NAMALWA (cell line): ENCODE results near the gene SPRY4.
"Not testable (repeated sequence)": the region's sequence is repeated elsewhere in the genome, so short reads cannot be mapped to it uniquely, and the experiment has no call there.

Experiments used
- DNase-seq: peaks from one replicate; pipeline ENCODE4 v3.0.0-alpha.2; 2015; ENCODE audit warnings: low spot score

Gene SPRY4

GRCh38 chr5:142334538-142334937 lies 9.7 kb upstream of the SPRY4 start:
- no peak for DNase-seq

DNA sequence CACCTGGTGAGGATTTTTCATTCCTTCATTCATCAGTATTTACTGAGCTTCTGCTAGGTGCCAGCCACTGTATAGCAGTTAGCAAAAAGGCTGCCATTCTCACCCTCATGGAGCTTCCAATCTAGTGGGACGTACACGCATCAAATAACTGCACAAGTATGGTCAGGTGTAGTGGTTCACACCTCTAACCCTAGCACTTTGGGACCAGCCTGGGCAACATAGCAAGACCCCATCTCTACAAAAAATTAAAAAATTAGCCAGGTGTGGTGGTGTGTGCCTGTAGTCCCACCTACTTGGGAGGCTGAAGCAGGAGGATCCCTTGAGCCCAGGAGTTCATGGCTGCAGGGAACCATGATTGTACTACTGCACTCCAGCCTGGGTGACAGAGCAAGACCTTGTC lies 8.9 kb upstream of the SPRY4 start:
- DNase-seq: not testable (repeated sequence)

GRCh38 chr5:142330444-142330843 lies 5.6 kb upstream of the SPRY4 start:
- no peak for DNase-seq

DNA sequence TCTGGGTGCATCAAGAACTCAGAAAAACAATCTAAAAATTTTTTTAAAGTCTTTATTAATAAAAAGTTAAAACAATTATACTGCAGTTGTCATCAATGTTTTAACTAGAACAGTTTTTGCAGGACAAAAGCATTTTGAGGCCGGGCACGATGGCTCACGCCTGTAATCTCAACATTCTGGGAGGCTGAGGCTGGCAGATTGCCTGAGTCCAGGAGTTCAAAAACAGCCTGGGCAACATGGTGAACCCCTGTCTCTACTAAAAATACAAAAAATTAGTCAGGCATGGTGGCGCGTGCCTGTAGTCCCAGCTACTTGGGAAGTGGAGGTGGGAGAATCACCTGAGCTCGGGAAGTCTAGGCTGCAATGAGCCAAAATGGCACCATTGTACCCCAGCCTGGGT lies 5.2 kb upstream of the SPRY4 start:
- DNase-seq: no peak

DNA sequence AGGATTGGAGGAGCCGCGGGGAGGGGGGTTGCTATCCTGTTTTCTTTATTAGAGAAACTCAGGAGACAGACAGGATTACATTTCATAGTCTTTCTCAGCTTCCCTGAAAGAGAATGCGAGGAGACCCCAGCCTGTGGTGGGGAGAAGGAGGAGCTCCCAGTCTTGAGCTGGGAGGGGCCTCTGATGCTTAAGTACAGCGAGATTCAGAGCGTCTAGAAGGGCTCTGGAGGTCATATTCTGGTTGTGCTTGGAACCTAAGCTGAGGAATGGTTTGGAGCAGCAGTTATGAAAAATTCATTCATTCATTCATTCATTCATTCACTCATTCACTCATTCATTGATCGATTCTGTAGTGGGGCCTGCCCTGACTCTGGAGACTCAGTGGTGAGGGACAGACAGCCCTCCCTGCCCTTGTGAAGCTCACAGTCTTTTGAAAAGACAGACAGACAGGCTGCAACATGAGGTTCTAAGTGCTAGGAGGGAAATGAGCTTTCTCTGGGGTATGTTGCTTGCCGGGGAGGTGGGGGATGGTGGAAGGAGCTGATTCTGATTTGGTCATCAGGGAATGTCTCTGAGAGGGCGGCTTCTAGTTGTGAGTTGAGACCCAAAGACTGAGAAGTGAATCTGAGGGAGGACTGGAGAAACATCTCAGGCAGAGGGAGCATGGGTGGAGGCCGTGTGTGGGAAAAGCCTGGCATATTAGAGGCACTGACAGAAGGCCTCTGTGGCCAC lies 2.5 kb upstream of the SPRY4 start:
- DNase-seq: no peak

DNA sequence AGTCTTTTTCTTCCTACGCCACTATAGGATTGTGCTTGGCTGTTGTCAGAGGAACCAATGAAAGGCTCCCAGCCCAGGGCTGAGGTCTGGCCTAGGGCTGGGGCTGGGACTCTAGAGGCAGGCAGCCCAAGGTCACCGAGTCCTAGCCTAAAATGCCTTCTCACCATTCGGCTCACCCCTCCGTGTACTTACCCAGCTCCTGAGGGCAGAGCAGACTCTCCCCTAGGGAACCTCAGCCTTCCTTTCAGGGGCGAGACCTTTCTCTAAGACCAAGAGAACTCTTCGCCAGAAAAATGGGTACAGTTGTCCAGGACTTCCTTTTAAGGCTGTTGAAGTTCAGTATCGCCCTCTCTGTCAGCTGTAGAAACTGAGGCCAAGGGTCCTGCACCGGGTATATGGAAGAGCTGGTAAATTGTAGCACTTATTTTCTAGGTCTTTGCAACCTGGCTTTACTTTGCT lies 1.7 kb upstream of the SPRY4 start:
- no peak for DNase-seq

DNA sequence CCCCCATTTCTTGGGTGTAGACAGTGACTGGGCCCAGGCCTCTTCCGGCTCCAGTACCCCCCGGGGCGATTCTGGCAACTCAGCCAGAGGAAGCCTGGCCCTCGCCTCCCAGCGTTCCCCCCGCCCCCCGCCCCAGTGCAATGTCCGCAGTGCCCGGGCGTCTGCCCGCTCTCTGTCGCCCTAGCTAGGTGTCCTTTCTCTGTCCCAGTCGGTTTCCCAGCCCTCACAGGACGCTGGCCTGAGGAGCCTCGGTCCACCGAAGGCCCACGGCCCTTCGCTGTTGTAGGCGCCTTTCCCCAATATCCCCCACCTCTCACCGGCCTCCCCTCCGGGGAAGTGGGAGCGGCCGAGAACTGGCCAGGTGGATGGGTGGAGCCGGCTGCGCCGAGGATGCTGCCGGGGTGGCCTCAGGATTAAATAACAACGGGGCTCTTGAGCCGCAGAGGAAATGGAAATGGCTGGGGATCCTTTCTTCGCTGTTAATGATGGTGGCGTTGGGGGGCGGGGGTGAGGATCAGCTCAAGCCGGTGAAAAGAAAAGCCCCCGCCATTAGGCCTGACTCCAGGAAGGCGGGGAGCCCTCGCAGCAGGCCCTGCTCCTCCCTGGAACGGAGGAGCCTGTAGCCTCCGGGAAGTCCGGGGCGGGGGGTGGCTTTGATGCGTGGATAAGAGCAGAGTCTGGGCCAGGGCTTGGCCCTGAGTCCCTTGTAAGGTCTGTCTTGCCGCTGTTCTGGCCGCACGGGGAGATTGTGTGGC lies 1.1 kb upstream of the SPRY4 start:
- DNase-seq: no peak

DNA sequence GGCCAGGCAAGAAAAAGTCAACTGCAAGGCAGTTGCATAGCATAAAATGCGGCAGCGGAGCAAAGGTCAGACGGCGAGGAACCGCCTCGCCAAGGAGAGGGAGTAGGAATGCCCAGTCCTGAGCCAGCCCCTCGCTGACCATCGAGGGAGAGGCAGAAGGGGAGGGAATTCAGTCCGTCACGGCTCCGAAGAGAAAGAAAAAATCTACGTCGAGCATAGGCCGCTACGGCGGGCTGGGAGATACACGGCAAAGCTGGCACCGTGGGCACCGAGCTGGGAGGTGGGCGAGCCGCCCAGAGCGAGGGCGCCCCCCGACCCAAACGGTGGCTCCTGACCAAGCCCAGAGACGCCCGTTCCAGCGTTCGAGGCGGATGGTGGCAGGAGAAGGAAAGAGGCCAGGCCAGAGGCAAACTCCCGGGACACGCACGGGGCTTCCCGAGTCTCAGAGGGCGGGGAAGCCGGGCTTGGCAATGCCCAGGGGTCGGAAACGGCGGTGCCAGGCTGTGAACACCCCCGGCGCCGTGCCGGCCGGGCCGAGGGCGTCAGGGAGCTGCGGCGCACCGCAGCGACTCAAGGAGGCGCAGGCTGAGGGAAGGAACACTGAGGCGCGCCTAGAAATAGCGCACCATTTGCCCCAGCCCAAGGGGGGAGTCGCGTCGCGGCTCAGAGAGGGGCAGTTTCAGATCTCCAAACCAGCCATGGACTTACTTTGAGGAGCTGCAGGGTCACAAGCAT lies 518 bp downstream of the SPRY4 start:
- no peak for DNase-seq

DNA sequence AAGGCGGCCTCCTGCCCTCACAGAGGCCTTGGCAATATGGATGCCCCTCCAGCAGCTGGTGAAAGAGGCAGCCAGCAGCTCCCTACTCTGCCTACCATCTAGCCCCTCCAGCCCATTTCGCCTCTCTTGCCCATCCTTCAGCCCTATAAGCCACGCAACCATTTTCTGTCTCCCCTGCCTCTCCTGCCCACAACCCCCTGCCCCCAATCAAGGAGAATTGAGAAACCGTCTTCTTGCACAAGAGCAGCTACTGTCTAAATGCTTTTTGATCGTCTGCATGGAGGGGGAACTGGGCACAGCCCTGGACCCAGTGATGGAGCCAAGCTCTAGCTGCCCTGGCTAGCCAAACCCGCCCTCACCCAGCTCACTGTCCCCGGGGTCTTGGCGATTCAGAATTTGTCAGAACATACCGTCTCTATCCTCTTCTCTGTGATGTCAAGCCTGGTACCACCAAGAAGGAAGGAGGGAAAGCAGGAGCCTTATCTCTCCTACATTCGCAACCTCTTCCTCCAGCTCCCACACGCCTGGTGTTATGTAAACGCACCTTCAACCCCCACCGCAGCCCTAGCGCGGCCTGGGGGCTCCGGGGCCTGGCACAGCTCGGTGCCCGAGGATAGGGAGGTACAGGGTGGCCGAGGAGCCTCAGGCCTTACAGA lies 1.2 kb downstream of the SPRY4 start:
- DNase-seq: no peak

GRCh38 chr5:142322747-142323479 lies 1.9 kb downstream of the SPRY4 start:
- no peak for DNase-seq

DNA sequence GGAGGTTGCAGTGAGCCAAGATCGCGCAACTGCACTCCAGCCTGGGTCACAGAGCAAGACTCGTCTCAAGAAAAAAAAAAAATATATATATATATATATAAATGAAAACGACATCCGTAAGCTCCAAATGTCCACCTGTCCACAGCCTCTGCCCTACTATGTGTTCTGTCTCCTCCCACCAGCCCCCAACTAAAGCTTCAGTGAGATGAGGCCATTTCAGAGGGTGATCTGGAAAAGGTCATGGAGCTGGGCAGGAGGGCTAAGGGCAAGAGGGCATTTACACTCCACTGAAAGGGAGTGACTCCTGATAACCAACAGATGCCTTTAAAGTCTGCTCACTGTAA lies 2.4 kb downstream of the SPRY4 start:
- no peak for DNase-seq

DNA sequence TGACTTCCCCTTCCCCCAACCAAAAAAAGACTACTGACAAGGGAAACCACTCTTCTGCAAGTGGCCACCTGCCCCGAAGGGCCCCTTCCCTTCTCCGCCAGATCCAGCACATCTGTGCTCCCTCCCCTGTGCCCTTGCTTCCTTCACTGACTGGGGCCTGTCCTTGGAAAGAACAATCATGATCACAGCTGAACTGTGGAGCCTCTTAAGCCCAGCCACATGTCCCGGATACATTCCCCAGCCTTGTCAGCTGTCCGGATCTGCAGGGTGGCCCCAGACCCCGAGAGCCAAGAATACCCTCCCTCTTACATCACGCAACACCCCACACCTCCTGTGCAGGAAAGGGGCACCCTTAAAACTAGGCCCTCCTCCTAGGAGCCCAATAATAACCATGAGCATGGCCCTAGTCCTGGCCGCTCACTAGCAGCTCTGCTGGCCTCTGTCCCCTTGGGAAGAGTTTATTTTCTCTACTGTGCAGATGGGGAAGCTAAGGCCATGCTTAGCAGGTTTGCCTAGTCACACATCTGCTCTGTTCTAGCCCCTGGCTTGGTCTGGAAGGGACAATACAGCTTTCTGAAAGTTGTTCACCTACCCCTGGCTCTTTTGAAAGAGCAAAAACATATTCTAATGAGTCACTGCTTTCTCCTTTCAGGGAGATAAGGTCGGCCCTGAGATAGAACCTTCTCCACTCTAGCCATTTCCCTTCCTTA lies 3.8 kb downstream of the SPRY4 start:
- DNase-seq: no peak

DNA sequence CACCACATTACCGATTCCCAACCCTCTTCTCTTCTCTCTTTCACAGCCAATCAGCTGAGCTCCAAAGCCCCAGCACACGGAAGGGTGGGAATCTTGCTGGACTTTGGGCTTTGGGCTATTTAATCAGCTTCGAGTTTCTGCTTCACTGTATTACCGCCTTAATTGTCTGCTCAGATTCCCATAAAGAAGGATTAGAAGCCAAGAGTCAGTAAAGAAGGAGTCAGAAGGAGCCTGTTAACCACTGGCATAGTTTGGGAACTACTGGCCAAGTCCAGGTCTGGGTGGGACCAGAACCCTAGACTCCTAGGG lies 4.4 kb downstream of the SPRY4 start:
- no peak for DNase-seq

DNA sequence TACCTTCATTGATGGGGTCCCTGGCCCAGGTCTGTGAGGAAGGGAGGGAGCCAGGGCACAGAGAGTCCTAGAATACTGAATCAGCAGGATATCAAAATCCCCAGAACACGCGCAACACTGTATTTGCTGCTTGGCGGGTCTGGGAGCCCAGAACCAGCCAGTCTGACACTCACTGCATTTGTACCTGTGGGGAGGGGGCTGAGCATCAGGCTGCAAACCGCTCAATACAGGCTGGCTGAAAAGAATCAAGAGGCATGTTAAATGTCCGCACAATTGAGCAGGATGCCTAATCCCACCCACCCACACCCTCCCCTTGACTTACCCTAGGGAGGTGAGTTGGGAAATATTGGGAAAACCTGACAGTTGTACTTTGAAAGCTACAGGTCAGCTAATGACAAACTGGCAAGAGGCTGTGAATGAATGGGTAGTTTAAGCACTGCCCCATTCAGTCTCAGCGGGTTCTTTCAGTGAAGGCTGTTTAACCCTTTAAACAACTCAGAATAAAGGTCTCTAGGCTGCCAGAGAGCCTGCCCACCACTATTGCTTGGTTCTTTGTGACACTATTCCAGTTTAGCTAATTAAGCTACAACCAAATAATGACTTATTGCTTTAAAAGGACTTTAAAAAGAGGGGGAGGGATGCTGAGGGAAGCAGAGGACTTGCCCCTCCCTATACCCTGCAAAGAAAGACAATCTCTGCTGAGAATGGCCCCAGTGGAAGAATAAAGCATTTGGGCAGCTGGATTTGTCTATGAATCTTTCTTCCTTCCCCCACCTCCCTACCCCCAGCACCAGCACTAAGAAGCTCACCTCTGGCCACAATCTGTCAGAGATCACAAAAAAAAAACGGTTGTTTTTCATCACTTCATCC lies 5.0 kb downstream of the SPRY4 start:
- DNase-seq: no peak

GRCh38 chr5:142319105-142319504 lies 5.7 kb downstream of the SPRY4 start:
- no peak for DNase-seq

DNA sequence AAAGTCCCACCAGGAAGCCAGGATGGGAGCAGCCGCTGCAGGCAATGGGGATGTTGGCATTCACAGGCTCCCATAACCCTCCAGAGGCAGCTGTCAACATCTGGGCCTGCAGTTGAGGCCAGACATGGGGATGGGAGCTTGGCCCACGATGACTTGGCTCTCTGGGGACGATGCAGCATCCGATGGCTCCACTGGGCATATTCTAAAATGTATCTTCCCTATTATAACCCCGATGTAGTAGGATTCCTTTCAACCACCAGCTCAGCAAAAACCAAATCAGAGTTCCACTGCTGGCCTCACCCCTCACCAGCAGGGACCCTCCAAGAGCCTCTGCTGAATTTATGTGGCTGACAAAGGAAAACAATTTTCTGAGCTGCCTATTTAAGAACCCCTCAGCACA lies 7.1 kb downstream of the SPRY4 start:
- DNase-seq: no peak

GRCh38 chr5:142317173-142317572 lies 7.6 kb downstream of the SPRY4 start:
- no peak for DNase-seq

GRCh38 chr5:142316681-142317080 lies 8.1 kb downstream of the SPRY4 start:
- DNase-seq: no peak

DNA sequence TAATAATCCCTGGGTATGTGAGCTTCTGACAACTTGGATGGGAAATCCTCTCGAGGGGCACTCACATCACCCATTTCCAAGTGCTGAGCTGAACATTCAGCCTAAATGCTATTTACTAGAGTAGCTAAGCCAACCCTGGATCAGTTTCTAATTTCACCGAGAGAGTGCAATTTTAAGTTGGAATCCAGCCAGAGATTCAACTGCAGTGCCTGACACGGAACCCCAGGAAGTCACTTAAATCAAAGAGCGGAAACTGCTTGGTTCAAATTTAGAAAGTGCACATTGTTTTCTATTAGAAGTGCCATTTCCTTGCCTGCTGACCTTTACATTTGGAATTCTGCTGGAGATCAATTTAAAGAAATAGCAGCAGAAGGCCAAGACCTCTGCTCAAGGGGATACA lies 8.8 kb downstream of the SPRY4 start:
- no peak for DNase-seq

- no peak for DNase-seq
Measured at GRCh38 chr5:142315096-142315900, 9.5 kb downstream of the SPRY4 start.
